Parathyroid adenoma (tissue), 2 donors: ENCODE measurements around the gene TPD52L2.
"Not testable (repeated sequence)": the region's sequence is repeated elsewhere in the genome, so short reads cannot be mapped to it uniquely, and the experiment has no call there.

Source experiments
- H2AFZ ChIP-seq: fragments of 300-600 bp; sonication (generic); one replicate; pipeline ENCODE4 v1.7.0; 2017; ENCODE audit warnings: antibody characterized with exemption, mild to moderate bottlenecking
- H3K27ac ChIP-seq: fragments of 300-600 bp; sonication (generic); one replicate; pipeline ENCODE4 v1.7.0; 2017
- H3K27me3 ChIP-seq: fragments of 300-600 bp; sonication (generic); one replicate; pipeline ENCODE4 v1.7.0; 2017; ENCODE audit warnings: low read length; ENCODE audit not compliant: control insufficient read depth, insufficient read depth
- H3K36me3 ChIP-seq: fragments of 300-600 bp; sonication (generic); one replicate; pipeline ENCODE4 v1.7.0; 2017; ENCODE audit warnings: low read length; ENCODE audit not compliant: control insufficient read depth, insufficient read depth
- H3K4me1 ChIP-seq: fragments of 300-600 bp; sonication (generic); one replicate; pipeline ENCODE4 v1.7.0; 2017; ENCODE audit warnings: control low read depth
- H3K4me2 ChIP-seq: fragments of 300-600 bp; sonication (generic); one replicate; pipeline ENCODE4 v1.7.0; 2017; ENCODE audit warnings: low read length
- H3K4me3 ChIP-seq: fragments of 300-600 bp; sonication (generic); one replicate; pipeline ENCODE4 v1.7.0; 2017; ENCODE audit warnings: low read depth, low read length
- H3K79me2 ChIP-seq: fragments of 300-600 bp; sonication (generic); one replicate; pipeline ENCODE4 v1.7.0; 2017; ENCODE audit warnings: control low read depth
- H3K9ac ChIP-seq: fragments of 300-600 bp; sonication (generic); one replicate; pipeline ENCODE4 v1.7.0; 2017; ENCODE audit warnings: mild to moderate bottlenecking
- H3K9me3 ChIP-seq: fragments of 300-600 bp; sonication (generic); one replicate; pipeline ENCODE4 v1.7.0; 2017; ENCODE audit warnings: low read length; ENCODE audit not compliant: control insufficient read depth
- TF ChIP-seq, protein P1 (sequence below): fragments of 300-600 bp; sonication (generic); IDR thresholded peaks from one replicate; pipeline ENCODE4 v1.7.0; 2017; ENCODE audit warnings: antibody characterized with exemption, mild to moderate bottlenecking
- donor health status: primary hyperparathyroidism.

Gene TPD52L2

DNA sequence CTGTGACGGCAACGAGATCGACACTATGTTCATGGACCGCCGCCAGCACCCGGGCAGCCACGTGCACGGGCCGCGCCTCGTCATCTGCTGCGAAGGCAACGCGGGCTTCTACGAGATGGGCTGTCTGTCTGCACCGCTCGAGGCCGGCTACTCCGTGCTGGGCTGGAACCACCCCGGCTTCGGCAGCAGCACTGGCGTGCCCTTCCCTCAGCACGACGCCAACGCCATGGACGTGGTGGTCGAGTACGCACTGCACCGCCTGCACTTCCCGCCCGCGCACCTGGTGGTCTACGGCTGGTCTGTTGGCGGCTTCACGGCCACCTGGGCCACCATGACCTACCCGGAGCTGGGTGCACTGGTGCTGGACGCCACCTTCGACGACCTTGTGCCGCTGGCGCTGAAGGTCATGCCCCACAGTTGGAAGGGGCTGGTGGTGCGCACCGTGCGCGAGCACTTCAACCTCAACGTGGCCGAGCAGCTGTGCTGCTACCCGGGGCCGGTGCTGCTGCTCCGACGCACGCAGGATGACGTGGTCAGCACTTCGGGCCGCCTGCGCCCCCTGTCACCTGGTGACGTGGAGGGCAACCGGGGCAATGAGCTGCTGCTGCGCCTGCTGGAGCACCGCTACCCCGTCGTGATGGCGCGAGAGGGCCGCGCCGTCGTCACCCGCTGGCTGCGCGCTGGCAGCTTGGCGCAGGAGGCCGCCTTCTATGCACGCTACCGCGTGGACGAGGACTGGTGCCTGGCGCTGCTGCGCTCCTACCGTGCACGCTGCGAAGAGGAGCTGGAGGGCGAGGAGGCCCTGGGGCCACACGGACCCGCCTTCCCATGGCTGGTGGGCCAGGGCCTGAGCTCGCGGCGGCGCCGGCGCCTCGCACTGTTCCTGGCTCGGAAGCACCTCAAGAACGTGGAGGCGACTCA is 2.8 kb upstream of the TPD52L2 start:
- no peak overlapping the region for H2AFZ ChIP-seq
- H3K9ac ChIP-seq: no peak overlapping the region
- peaks cover 11% of the 10 kb centered on the region for H3K4me1 ChIP-seq
- no peak overlapping the region for H3K4me3 ChIP-seq
- no peak overlapping the region for H3K27ac ChIP-seq
- H3K79me2 ChIP-seq: peaks cover 15% of the 10 kb centered on the region
- no peaks in the 10 kb centered on the region for H3K36me3 ChIP-seq
- no peaks in the 10 kb centered on the region for H3K27me3 ChIP-seq
- no peak overlapping the region for H3K4me2 ChIP-seq
- TF ChIP-seq, protein P1, sequence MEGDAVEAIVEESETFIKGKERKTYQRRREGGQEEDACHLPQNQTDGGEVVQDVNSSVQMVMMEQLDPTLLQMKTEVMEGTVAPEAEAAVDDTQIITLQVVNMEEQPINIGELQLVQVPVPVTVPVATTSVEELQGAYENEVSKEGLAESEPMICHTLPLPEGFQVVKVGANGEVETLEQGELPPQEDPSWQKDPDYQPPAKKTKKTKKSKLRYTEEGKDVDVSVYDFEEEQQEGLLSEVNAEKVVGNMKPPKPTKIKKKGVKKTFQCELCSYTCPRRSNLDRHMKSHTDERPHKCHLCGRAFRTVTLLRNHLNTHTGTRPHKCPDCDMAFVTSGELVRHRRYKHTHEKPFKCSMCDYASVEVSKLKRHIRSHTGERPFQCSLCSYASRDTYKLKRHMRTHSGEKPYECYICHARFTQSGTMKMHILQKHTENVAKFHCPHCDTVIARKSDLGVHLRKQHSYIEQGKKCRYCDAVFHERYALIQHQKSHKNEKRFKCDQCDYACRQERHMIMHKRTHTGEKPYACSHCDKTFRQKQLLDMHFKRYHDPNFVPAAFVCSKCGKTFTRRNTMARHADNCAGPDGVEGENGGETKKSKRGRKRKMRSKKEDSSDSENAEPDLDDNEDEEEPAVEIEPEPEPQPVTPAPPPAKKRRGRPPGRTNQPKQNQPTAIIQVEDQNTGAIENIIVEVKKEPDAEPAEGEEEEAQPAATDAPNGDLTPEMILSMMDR: no peak
- H3K9me3 ChIP-seq: no peaks in the 10 kb centered on the region

DNA sequence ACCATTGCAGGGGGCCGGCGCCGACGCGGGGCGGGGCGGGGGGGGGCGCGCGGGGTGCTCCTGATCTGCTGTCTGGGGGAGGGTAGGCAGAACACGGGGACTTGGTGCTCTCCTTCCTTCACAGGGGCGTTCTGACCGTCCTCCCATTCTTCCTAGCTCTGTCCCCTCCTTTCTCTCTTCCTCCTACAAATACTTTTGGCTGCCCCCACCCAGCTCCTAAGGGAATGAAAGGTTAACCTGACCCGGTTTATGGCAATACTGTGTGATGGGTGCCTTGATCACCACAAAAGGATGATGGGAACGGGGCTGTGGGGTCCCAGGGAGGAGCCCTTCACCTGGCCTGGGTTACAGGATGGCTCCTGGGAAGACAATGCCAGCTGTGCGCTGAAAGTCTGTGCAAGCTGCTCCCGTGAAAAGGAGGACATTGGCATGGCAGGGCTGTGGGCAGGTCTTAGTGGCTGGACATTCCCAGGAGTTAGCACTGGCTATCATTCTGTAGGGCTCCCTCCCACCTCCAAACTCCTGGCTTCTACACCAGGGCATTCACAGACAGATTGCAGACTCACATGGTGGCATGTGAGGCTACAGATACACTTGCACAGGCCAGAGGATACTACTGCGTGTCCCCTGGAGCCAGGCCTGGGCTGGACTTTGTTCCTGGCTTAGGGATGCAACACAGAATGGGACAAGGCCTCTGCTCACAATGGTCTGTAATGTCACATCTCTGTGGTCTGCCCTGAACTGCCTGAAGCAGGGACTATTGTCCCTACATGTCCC is 1.9 kb upstream of the TPD52L2 start:
- Histone ChIP-seq H3K36me3 (no peaks in the 10 kb centered on the region), H2AFZ (peak overlapping the region; percentile 72), H3K4me3 (peak overlapping the region; percentile 93), H3K9ac (no peak overlapping the region), H3K4me2 (peak overlapping the region; percentile 84), H3K4me1 (peaks cover 9% of the 10 kb centered on the region), H3K79me2 (peaks cover 21% of the 10 kb centered on the region), H3K9me3 (no peaks in the 10 kb centered on the region), H3K27me3 (no peaks in the 10 kb centered on the region), H3K27ac (peak overlapping the region; percentile 77)
- TF ChIP-seq, protein P1: no peak

DNA sequence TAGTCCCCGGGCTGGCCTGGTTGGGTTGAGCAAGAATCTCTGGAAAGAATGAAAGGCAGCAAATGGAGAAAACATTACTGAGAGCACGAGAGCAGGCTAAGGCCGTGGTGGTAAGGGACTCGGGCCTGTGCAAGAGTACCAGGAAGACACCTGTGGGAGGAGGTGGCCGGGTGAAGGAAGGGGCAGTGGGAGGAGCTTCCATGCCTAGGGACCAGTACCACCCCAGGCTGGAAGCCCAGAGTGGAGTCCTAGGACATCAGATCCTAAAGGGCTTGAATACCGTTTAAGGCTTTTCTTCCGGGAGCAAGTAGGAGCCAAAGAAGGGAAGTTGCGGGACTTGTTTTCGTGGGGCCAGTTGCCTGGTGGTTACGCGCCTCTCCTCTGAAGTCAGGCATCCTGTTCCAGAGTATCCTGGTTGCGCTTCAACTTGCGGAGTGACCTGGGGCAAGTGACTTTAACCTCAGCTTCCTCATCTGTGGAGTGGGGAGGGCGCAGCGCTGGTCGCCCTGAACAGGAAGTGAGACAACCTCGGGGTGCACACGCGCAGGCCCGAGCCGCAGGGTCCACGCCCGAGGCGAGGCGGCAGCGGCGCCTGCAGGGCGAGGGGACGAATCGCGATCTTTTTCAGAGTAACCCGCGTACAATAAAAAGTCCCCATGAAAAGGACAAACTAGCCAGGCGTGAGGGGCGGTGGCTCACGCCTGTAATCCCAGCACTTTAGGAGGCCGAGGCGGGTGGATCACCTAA is 1.1 kb upstream of the TPD52L2 start:
- Histone ChIP-seq H3K4me1 (peaks cover 5% of the 10 kb centered on the region), H3K27ac (peak overlapping the region; percentile 77), H3K36me3 (no peaks in the 10 kb centered on the region), H3K79me2 (peaks cover 27% of the 10 kb centered on the region), H3K27me3 (no peaks in the 10 kb centered on the region), H3K4me3 (peak overlapping the region; percentile 93), H3K9ac (no peak overlapping the region), H3K4me2 (peak overlapping the region; percentile 84), H3K9me3 (no peaks in the 10 kb centered on the region), H2AFZ (peak overlapping the region; percentile 72)
- TF ChIP-seq, protein P1: peak; percentile 86

DNA sequence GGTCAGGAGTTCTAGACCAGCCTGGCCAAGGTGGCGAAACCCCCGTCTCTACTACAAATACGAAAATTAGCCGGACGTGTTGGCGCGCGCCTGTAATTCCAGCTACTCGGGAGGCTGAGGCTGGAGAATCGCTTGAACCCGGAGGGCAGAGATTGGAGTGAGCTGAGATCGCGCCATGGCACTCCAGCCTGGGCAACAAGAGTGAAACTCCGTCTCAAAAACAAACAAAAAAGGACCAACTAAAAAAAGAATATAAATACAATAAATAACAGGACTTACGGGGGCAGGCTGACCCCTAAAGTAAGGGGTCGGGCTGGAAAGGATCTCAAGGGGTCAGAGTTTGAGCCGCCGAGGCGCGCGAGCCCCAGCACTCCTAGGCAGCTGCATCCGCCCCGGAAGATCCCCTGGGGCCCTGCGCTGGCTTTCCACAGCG is 509 bp upstream of the TPD52L2 start:
- H2AFZ ChIP-seq: peak overlapping the region; percentile 72
- no peak overlapping the region for H3K9ac ChIP-seq
- H3K4me3 ChIP-seq: peak overlapping the region; percentile 93
- TF ChIP-seq, protein P1: no peak
- H3K36me3 ChIP-seq: no peaks in the 10 kb centered on the region
- peaks cover 32% of the 10 kb centered on the region for H3K79me2 ChIP-seq
- H3K9me3 ChIP-seq: no peaks in the 10 kb centered on the region
- peak overlapping the region; percentile 84 for H3K4me2 ChIP-seq
- H3K27ac ChIP-seq: peak overlapping the region; percentile 77
- peaks cover 5% of the 10 kb centered on the region for H3K4me1 ChIP-seq
- no peaks in the 10 kb centered on the region for H3K27me3 ChIP-seq

DNA sequence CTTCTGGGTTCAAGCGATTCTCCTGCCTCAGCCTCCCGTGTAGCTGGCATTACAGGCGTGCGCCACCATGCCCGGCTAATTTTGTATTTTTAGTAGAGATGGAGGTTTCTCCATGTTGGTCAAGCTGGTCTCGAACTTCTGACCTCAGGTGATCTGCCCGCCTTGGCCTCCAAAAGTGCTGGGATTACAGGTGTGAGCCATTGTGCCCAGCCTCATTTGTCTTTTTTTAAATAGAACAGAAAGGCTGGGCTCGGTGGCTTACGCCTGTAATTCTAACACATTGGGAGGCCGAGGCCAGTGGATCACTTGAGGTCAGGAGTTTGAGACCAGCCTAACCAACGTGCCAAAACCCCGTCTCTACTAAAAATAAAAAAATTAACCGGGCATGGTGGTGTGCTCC is 2.0 kb downstream of the TPD52L2 start:
- H3K4me3 ChIP-seq, H3K9ac ChIP-seq, H3K9me3 ChIP-seq, H3K4me1 ChIP-seq, H3K36me3 ChIP-seq, H3K4me2 ChIP-seq, H3K27me3 ChIP-seq, H2AFZ ChIP-seq, H3K27ac ChIP-seq: not testable (repeated sequence)
- H3K79me2 ChIP-seq: peaks cover 42% of the 10 kb centered on the region
